Tibial nerve (tissue), 4 donors: ENCODE data around the gene ZBTB44. TPM values are rescaled to one million over a fixed set of nuclear protein-coding genes. Genes with fewer than 3 reads are reported as not detected.

Experiments used
- DNase-seq, 2 donors: peaks; one replicate each; pipeline ENCODE4 v3.0.0-alpha.2; 2019; ENCODE audit warnings: low spot score in 2 of 2
- H3K27ac ChIP-seq, 4 donors: fragments of 200-600 bp; sonication (generic) in 3 of 4; one replicate each; pipeline ENCODE4 v1.5.1; 2017 to 2019; ENCODE audit warnings: mild to moderate bottlenecking in 1 of 4
- H3K27me3 ChIP-seq, 2 donors: fragments of 200-600 bp; sonication (generic) in 1 of 2; one replicate each; pipeline versions ENCODE4 v1.5.1 to v1.6.0; 2017 to 2019
- H3K36me3 ChIP-seq, 3 donors: fragments of 200-600 bp; sonication (generic); one replicate each; pipeline ENCODE4 v1.5.1; 2018 to 2019
- H3K4me1 ChIP-seq, 4 donors: fragments of 200-600 bp; sonication (generic) in 3 of 4; one replicate each; pipeline ENCODE4 v1.5.1; 2017 to 2019
- H3K4me3 ChIP-seq, 4 donors: fragments of 200-600 bp; sonication (generic) in 3 of 4; one replicate each; pipeline ENCODE4 v1.5.1; 2017 to 2019; ENCODE audit warnings: mild to moderate bottlenecking in 1 of 4, moderate library complexity in 1 of 4
- H3K9me3 ChIP-seq, 4 donors: fragments of 200-600 bp; sonication (generic) in 3 of 4; one replicate each; pipeline ENCODE4 v1.5.1; 2017 to 2019
- EP300 ChIP-seq, 2 donors: sonication (generic); formaldehyde crosslinking; IDR thresholded peaks; one replicate each; pipeline ENCODE4 v1.6.1; 2017; ENCODE audit warnings: antibody characterized with exemption in 2 of 2, mild to moderate bottlenecking in 1 of 2
- POLR2A ChIP-seq, 2 donors: fragments of 450-650 bp; IDR thresholded peaks; one replicate each; pipeline ENCODE4 v1.6.1; 2017; ENCODE audit warnings: antibody characterized with exemption in 2 of 2, mild to moderate bottlenecking in 2 of 2, moderate library complexity in 2 of 2
- WGBS, 2 donors: methylation state at CpG; one replicate each; pipeline ENCODE4 v1.1.5; 2018; 5-methylcytosine and 5-hydroxymethylcytosine counted together
- total RNA-seq, 4 donors: library from RNA; depleted of rRNA; stranded (reverse); fragments of >200 nt; gene quantifications; one replicate each; pipeline ENCODE4 v1.1.0, GENCODE V29; 2016
- TF ChIP-seq, protein P1 (sequence below), 5 experiments: fragments of 200-600 bp in 3 of 5; fragments of 450-650 bp in 2 of 5; sonication (generic) in 3 of 5; IDR thresholded peaks; one replicate each; pipeline ENCODE4 v1.5.1; 2016 to 2019; ENCODE audit warnings: antibody characterized with exemption in 5 of 5, mild to moderate bottlenecking in 3 of 5, moderate library complexity in 2 of 5

ZBTB44 gene
- total RNA-seq, 4 donors from 2014 or later, result 45.3 to 62.1 (median 55.8) TPM

DNA sequence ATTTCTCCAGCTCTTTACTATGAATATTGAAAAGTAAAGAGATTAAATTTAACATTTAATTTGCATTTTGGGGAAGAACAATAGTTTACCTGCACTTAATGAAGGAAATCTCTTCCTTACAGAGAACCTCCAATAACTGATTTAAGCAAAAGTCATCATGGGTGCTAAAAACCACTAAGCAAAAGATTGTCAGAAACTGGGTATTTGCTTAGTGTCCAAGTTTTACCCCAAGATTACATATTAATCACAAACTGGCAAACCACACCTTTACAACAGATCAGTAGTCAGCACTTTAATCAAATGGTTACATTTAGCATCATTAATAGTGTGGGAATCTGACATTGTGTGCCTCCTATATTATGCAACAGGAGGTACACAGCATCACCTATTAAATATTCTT, 2.7 kb downstream of the ZBTB44 start:
- TF ChIP-seq, protein P1, sequence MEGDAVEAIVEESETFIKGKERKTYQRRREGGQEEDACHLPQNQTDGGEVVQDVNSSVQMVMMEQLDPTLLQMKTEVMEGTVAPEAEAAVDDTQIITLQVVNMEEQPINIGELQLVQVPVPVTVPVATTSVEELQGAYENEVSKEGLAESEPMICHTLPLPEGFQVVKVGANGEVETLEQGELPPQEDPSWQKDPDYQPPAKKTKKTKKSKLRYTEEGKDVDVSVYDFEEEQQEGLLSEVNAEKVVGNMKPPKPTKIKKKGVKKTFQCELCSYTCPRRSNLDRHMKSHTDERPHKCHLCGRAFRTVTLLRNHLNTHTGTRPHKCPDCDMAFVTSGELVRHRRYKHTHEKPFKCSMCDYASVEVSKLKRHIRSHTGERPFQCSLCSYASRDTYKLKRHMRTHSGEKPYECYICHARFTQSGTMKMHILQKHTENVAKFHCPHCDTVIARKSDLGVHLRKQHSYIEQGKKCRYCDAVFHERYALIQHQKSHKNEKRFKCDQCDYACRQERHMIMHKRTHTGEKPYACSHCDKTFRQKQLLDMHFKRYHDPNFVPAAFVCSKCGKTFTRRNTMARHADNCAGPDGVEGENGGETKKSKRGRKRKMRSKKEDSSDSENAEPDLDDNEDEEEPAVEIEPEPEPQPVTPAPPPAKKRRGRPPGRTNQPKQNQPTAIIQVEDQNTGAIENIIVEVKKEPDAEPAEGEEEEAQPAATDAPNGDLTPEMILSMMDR (IDR thresholded peaks at IDR 0.05), result no peak
- TF ChIP-seq POLR2A (IDR thresholded peaks at IDR 0.05), result no peak
- TF ChIP-seq EP300 (IDR thresholded peaks at IDR 0.05), result no peak
- peaks cover 0 to 42% (median 13%) of the 10 kb centered on the region in 4 donors for H3K4me1 ChIP-seq
- H3K27me3 ChIP-seq, result no peaks in the 10 kb centered on the region
- no peak for DNase-seq
- no peak overlapping the region for H3K27ac ChIP-seq
- H3K9me3 ChIP-seq, result peaks cover 0 to 9% (median 0%) of the 10 kb centered on the region in 4 donors
- H3K36me3 ChIP-seq, result peaks cover 0 to 12% (median 0%) of the 10 kb centered on the region in 3 donors
- H3K4me3 ChIP-seq, result no peak overlapping the region

DNA sequence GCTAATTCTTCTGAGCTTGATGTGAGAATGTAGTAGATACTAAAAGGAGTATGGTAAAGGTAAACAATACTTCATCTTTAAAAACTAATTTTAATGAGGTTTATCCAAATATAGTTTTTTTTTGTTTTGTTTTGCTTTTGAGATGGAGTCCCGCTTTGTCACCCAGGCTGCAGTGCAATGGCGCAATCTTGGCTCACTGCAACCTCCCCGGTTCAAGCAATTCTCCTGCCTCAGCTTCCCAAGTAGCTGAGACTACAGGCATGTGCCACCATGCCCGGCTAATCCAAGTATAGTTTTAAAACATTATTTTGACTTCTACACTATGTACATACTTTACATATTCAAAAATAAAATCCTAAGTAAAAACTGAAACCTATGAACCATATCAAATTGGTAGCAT, 4.1 kb downstream of the ZBTB44 start:
- peaks cover 0 to 26% (median 0%) of the 10 kb centered on the region in 3 donors for H3K36me3 ChIP-seq
- no peak overlapping the region for H3K27ac ChIP-seq
- no peak for TF ChIP-seq EP300 (IDR thresholded peaks at IDR 0.05)
- no peak for TF ChIP-seq POLR2A (IDR thresholded peaks at IDR 0.05)
- TF ChIP-seq, protein P1 (IDR thresholded peaks at IDR 0.05), result no peak
- WGBS, 2 donors, result 74 to 81% methylated on average over 4 of the region's 4 CpGs
- H3K27me3 ChIP-seq, result no peaks in the 10 kb centered on the region
- peaks cover 0 to 19% (median 2%) of the 10 kb centered on the region in 4 donors for H3K9me3 ChIP-seq
- peaks cover 0 to 40% (median 13%) of the 10 kb centered on the region in 4 donors for H3K4me1 ChIP-seq
- DNase-seq, result no peak
- no peak overlapping the region for H3K4me3 ChIP-seq

DNA sequence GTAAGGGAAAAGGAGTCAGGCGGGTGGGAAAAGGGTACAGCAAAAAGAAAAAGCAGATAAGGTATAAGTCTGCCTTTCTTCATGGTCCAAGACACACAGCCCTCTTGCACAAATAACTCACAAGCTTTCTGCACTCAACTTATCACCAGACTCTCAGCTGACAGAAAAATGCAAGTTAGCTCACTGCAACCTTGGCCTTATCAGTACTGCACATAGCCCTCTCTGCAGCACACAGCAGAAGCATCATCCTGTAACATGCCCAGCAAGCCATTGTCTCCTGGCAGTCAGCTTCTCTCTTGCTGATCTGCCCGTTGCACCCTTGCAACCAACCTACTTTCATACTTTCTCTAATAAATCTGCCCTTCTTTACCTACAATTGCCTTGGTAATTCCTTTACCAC, 5.8 kb downstream of the ZBTB44 start:
- no peak for DNase-seq
- Histone ChIP-seq H3K36me3 (peaks cover 0 to 26% (median 0%) of the 10 kb centered on the region in 3 donors), H3K27ac (no peak overlapping the region), H3K4me3 (no peak overlapping the region), H3K4me1 (peaks cover 0 to 40% (median 10%) of the 10 kb centered on the region in 4 donors), H3K9me3 (peaks cover 0 to 27% (median 3%) of the 10 kb centered on the region in 4 donors), H3K27me3 (no peaks in the 10 kb centered on the region)
- 86 to 90% methylated on average over 2 of the region's 2 CpGs for WGBS, 2 donors
- TF ChIP-seq, protein P1 (IDR thresholded peaks at IDR 0.05), result no peak
- no peak for TF ChIP-seq EP300 (IDR thresholded peaks at IDR 0.05)
- no peak for TF ChIP-seq POLR2A (IDR thresholded peaks at IDR 0.05)

DNA sequence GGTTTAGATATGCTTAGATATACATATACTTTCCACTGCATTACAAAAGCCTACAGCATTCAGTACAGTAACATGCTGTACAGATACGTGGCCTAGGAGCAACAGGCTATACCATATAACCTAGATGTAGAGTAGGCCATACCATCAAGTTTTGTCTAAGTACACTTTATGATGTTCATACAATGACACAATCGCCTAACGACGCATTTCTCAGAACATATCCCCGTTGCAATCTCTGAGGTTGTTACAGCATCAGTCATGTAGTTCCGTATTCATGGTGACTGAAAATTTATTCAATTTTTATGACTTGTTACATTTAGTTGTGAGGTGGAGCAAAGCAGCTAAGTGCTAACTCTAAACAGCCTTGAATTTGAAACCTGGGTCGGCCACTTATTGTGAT, 6.7 kb downstream of the ZBTB44 start:
- 95 to 97% methylated on average over 7 of the region's 7 CpGs for WGBS, 2 donors
- TF ChIP-seq POLR2A (IDR thresholded peaks at IDR 0.05) (no peak), EP300 (IDR thresholded peaks at IDR 0.05) (no peak)
- TF ChIP-seq, protein P1 (IDR thresholded peaks at IDR 0.05), result no peak
- H3K27ac ChIP-seq, result no peak overlapping the region
- peaks cover 0 to 27% (median 3%) of the 10 kb centered on the region in 4 donors for H3K9me3 ChIP-seq
- peaks cover 0 to 26% (median 0%) of the 10 kb centered on the region in 3 donors for H3K36me3 ChIP-seq
- peaks cover 0 to 35% (median 10%) of the 10 kb centered on the region in 4 donors for H3K4me1 ChIP-seq
- no peaks in the 10 kb centered on the region for H3K27me3 ChIP-seq
- H3K4me3 ChIP-seq, result no peak overlapping the region
- DNase-seq, result no peak

DNA sequence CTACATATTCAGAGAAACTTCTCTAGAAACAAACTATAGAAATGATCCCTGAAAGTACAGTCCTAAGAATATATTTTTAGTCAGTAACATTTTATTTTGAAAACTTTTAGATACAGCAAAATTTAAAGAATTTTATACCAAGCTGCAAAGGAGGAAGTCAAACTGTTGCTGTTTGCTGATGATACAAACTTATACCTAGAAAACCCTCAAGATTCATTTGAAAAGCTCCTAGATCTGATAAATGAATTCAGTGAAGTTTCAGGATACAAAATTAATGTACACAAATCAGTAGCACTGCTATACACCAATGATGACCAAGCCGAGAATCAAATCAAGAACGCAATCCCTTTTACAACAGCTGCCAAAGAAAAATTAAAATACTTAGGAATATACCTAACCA, 10.1 kb downstream of the ZBTB44 start:
- no peak for DNase-seq
- H3K36me3 ChIP-seq, result peaks cover 0 to 33% (median 0%) of the 10 kb centered on the region in 3 donors
- WGBS, 2 donors, result 82 to 98% methylated on average over 2 of the region's 2 CpGs

More for the DNA sequence above, 10.1 kb downstream of the ZBTB44 start:
- TF ChIP-seq, protein P1 (IDR thresholded peaks at IDR 0.05), result no peak
- no peak for TF ChIP-seq EP300 (IDR thresholded peaks at IDR 0.05)
- TF ChIP-seq POLR2A (IDR thresholded peaks at IDR 0.05), result no peak
- H3K27ac ChIP-seq, result no peak overlapping the region
- H3K9me3 ChIP-seq, result peaks cover 0 to 27% (median 3%) of the 10 kb centered on the region in 4 donors
- no peaks in the 10 kb centered on the region for H3K27me3 ChIP-seq
- no peak overlapping the region for H3K4me3 ChIP-seq
- peaks cover 0 to 16% (median 3%) of the 10 kb centered on the region in 4 donors for H3K4me1 ChIP-seq
